Measurements from ENCODE around the gene TAC3.
"Not testable (repeated sequence)": the region's sequence is repeated elsewhere in the genome, so short reads cannot be mapped to it uniquely, and the experiment has no call there.

TAC3 gene

GRCh38 chr12:57001448-57001906, 14.9 kb downstream of the TAC3 start:
- peak; percentile 42 to 59 (median 51) for DNase-seq

- DNase-seq = no peak
These were observed 15.9 kb downstream of the TAC3 start for GRCh38 chr12:57000393-57000792.

GRCh38 chr12:56999456-56999855, 16.9 kb downstream of the TAC3 start:
- DNase-seq = no peak

- DNase-seq = peak in 2 of 4 experiments; percentile 16 to 31
These were observed 17.3 kb downstream of the TAC3 start for GRCh38 chr12:56998981-56999380.

GRCh38 chr12:56998316-56998715, 18.0 kb downstream of the TAC3 start:
- DNase-seq = no peak

GRCh38 chr12:56996793-56997545, 19.4 kb downstream of the TAC3 start:
- no peak for DNase-seq

GRCh38 chr12:56995930-56996496, 20.3 kb downstream of the TAC3 start:
- DNase-seq = no peak

GRCh38 chr12:56995201-56995929, 21.0 kb downstream of the TAC3 start:
- DNase-seq = no peak

GRCh38 chr12:56994231-56994746, 22.0 kb downstream of the TAC3 start:
- DNase-seq = no peak

GRCh38 chr12:56993346-56993745, 23.0 kb downstream of the TAC3 start:
- no peak for DNase-seq

- no peak for DNase-seq
These were observed 24.7 kb downstream of the TAC3 start for GRCh38 chr12:56991319-56992246.

- no peak for DNase-seq
These were observed 25.5 kb downstream of the TAC3 start for GRCh38 chr12:56990648-56991318.

- no peak for DNase-seq
These were observed 26.3 kb downstream of the TAC3 start for GRCh38 chr12:56989861-56990610.

GRCh38 chr12:56988207-56988739, 28.1 kb downstream of the TAC3 start:
- no peak for DNase-seq

- peak; percentile 43 to 65 (median 50) for DNase-seq
These were observed 28.7 kb downstream of the TAC3 start for GRCh38 chr12:56987551-56988053.

- no peak for DNase-seq
These were observed 29.3 kb downstream of the TAC3 start for GRCh38 chr12:56987011-56987410.

- not testable (repeated sequence) for DNase-seq
These were observed 30.6 kb downstream of the TAC3 start for GRCh38 chr12:56985714-56986113.

GRCh38 chr12:56983386-56983785, 32.9 kb downstream of the TAC3 start:
- DNase-seq = no peak

- not testable (repeated sequence) for DNase-seq
These were observed 33.6 kb downstream of the TAC3 start for GRCh38 chr12:56982578-56983236.

- no peak for DNase-seq
These were observed 35.3 kb downstream of the TAC3 start for GRCh38 chr12:56980941-56981530.

Measured in activated CD4-positive, CD25-positive, alpha-beta regulatory T cell (primary cell).